ENCODE data around the gene RAB21.

DNA sequence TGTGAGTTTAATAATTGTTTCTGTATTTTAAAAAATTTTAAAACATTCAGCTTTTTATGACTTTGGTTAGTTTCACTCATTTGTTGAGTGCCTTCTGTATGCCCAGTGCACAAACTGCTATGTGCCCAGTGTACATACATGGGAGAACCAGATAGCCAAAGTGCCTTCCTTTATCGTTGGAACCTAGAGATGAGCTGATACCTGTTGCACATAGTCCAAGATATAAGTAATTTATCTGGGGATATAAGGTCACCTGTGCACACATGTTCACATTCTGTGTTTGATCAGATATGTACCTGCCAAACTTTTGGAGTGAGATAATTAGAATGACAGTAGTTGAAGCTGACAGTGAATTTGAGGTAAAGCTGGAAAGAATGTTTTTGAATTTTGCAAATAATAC lies 37.9 kb downstream of the RAB21 start:
- no peak for TF ChIP-seq EZH2 (IDR thresholded peaks at IDR 0.05; ENCODE audit: low read length, unreplicated experiment)
- TF ChIP-seq, protein P1, sequence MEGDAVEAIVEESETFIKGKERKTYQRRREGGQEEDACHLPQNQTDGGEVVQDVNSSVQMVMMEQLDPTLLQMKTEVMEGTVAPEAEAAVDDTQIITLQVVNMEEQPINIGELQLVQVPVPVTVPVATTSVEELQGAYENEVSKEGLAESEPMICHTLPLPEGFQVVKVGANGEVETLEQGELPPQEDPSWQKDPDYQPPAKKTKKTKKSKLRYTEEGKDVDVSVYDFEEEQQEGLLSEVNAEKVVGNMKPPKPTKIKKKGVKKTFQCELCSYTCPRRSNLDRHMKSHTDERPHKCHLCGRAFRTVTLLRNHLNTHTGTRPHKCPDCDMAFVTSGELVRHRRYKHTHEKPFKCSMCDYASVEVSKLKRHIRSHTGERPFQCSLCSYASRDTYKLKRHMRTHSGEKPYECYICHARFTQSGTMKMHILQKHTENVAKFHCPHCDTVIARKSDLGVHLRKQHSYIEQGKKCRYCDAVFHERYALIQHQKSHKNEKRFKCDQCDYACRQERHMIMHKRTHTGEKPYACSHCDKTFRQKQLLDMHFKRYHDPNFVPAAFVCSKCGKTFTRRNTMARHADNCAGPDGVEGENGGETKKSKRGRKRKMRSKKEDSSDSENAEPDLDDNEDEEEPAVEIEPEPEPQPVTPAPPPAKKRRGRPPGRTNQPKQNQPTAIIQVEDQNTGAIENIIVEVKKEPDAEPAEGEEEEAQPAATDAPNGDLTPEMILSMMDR (conservative IDR thresholded peaks at IDR 0.05; ENCODE audit: low read depth, low read length), result no peak

Measured in PC-3 (cell line).